HEK293 (cell line): Measurements from ENCODE around the gene APOBEC4.
"Not testable (repeated sequence)": the region's sequence is repeated elsewhere in the genome, so short reads cannot be mapped to it uniquely, and the experiment has no call there.

ENCODE experiments used
- CTCF ChIA-PET: fragments of 350-600 bp; formaldehyde crosslinking; extraction: SDS; loops from one replicate; lab custom pipeline; 2021; ENCODE audit warnings: antibody characterized with exemption; lab: Yijun Ruan, JAX
- POLR2A ChIA-PET: fragments of 300-600 bp; formaldehyde crosslinking; extraction: SDS; loops from one replicate; lab custom pipeline; 2020; ENCODE audit warnings: antibody characterized with exemption, inconsistent platforms; lab: Yijun Ruan, JAX
- H3K27ac ChIP-seq: fragments of 200-500 bp; sonication (Bioruptor generic); 2 replicates; pipeline ENCODE4 v1.5.1; 2014; ENCODE audit warnings: low read depth, low read length, control low read depth, inconsistent platforms; ENCODE audit errors: extremely low read depth
- H3K36me3 ChIP-seq, 2 experiments: fragments of 200-500 bp in 1 of 2; sonication (Bioruptor generic) in 1 of 2; 1 replicate in 1 of 2; 2 replicates in 1 of 2; pipeline ENCODE4 v1.5.1; 2014 to 2017; ENCODE audit warnings: inconsistent platforms in 2 of 2, low read length in 2 of 2; ENCODE audit not compliant: control insufficient read depth in 2 of 2, insufficient read depth in 1 of 2
- H3K4me1 ChIP-seq: fragments of 200-500 bp; sonication (Bioruptor generic); 2 replicates; pipeline ENCODE4 v1.5.1; 2014; ENCODE audit warnings: mild to moderate bottlenecking, low read length, inconsistent platforms; ENCODE audit not compliant: control insufficient read depth, insufficient read depth
- H3K4me3 ChIP-seq: 2 replicates; pipeline ENCODE4 v1.5.1; 2011; ENCODE audit warnings: low read depth, mild to moderate bottlenecking, control low read depth, low read length, moderate library complexity
- H3K9me3 ChIP-seq: fragments of 200-500 bp; sonication (Bioruptor generic); 2 replicates; pipeline ENCODE4 v1.5.1; 2014; ENCODE audit warnings: low read depth, low read length, inconsistent platforms; ENCODE audit not compliant: control insufficient read depth, insufficient read depth
- BCL11B ChIP-seq: fragments of 450-650 bp; formaldehyde crosslinking; IDR thresholded peaks from 2 replicates; pipeline ENCODE4 v1.5.1; 2016; ENCODE audit warnings: low read depth, missing biosample characterization, missing genetic modification characterization
- HIC1 ChIP-seq: fragments of 450-650 bp; formaldehyde crosslinking; IDR thresholded peaks from 2 replicates; pipeline ENCODE4 v1.5.1; 2016; ENCODE audit warnings: missing biosample characterization, missing genetic modification characterization
- SP7 ChIP-seq: fragments of 450-650 bp; formaldehyde crosslinking; IDR thresholded peaks from 2 replicates; pipeline ENCODE4 v1.5.1; 2016; ENCODE audit warnings: missing biosample characterization, missing genetic modification characterization
- ZBTB17 ChIP-seq: fragments of 450-650 bp; formaldehyde crosslinking; IDR thresholded peaks from 2 replicates; pipeline ENCODE4 v1.5.1; 2016; ENCODE audit warnings: missing biosample characterization, missing genetic modification characterization
- ZNF140 ChIP-seq: fragments of 450-650 bp; formaldehyde crosslinking; IDR thresholded peaks from 2 replicates; pipeline ENCODE4 v1.5.1; 2016; ENCODE audit warnings: missing biosample characterization, missing genetic modification characterization
- ZNF146 ChIP-seq: fragments of 450-650 bp; formaldehyde crosslinking; IDR thresholded peaks from 2 replicates; pipeline ENCODE4 v1.5.1; 2016; ENCODE audit warnings: missing biosample characterization, missing genetic modification characterization
- ZNF280D ChIP-seq: fragments of 450-650 bp; formaldehyde crosslinking; IDR thresholded peaks from 2 replicates; pipeline ENCODE4 v1.5.1; 2016; ENCODE audit warnings: missing biosample characterization, missing genetic modification characterization
- ZNF416 ChIP-seq: fragments of 450-650 bp; formaldehyde crosslinking; IDR thresholded peaks from 2 replicates; pipeline ENCODE4 v1.5.1; 2016; ENCODE audit warnings: missing biosample characterization, missing genetic modification characterization
- ZNF580 ChIP-seq: fragments of 450-650 bp; formaldehyde crosslinking; IDR thresholded peaks from 2 replicates; pipeline ENCODE4 v1.5.1; 2016; ENCODE audit warnings: missing biosample characterization, missing genetic modification characterization
- ZNF585B ChIP-seq: fragments of 450-650 bp; formaldehyde crosslinking; IDR thresholded peaks from 2 replicates; pipeline ENCODE4 v1.5.1; 2016; ENCODE audit warnings: missing biosample characterization, missing genetic modification characterization
- ZNF596 ChIP-seq: fragments of 450-650 bp; IDR thresholded peaks from 2 replicates; pipeline ENCODE4 v1.5.0; 2018; ENCODE audit warnings: missing biosample characterization, mild to moderate bottlenecking, missing genetic modification characterization, moderate library complexity
- ZNF654 ChIP-seq: fragments of 450-650 bp; formaldehyde crosslinking; IDR thresholded peaks from 2 replicates; pipeline ENCODE4 v1.5.1; 2016; ENCODE audit warnings: low read depth, missing biosample characterization, missing genetic modification characterization
- ZNF768 ChIP-seq: fragments of 450-650 bp; formaldehyde crosslinking; IDR thresholded peaks from 2 replicates; pipeline ENCODE4 v1.5.1; 2018; ENCODE audit warnings: missing biosample characterization, mild to moderate bottlenecking, missing genetic modification characterization
- ZSCAN4 ChIP-seq: fragments of 450-650 bp; formaldehyde crosslinking; IDR thresholded peaks from 2 replicates; pipeline ENCODE4 v1.5.1; 2017; ENCODE audit warnings: missing biosample characterization, missing genetic modification characterization
- TF ChIP-seq, protein P1 (sequence below): fragments of 450-650 bp; formaldehyde crosslinking; IDR thresholded peaks from 2 replicates; pipeline ENCODE4 v1.5.1; 2016; ENCODE audit warnings: missing biosample characterization, missing genetic modification characterization
- TF ChIP-seq, protein P2 (sequence below): fragments of 450-650 bp; formaldehyde crosslinking; IDR thresholded peaks from 2 replicates; pipeline ENCODE4 v1.5.1; 2016; ENCODE audit warnings: missing biosample characterization, missing genetic modification characterization
- TF ChIP-seq, protein P3 (sequence below): fragments of 450-650 bp; formaldehyde crosslinking; IDR thresholded peaks from 2 replicates; pipeline ENCODE4 v1.5.1; 2016; ENCODE audit warnings: missing biosample characterization, missing genetic modification characterization

The APOBEC4 gene

GRCh38 chr1:183685112-183685713, 32.1 kb upstream of the APOBEC4 start:
- ChIA-PET POLR2A (interaction anchor here (0.8 kb wide), 1 partner anchor 30 kb away, joined by 3 read pairs; no protein-coding TSS in a partner anchor), CTCF (interaction anchor here (0.6 to 6.8 kb wide), 42 partner anchors 9 to 1247 kb away, joined by 3 to 93 read pairs (median 4); partner anchors contain the start of gene APOBEC4)
- no peak overlapping the region for H3K4me3 ChIP-seq
- TF ChIP-seq ZNF768 (tag by site-specific recombination): no peak
- TF ChIP-seq ZNF654 (tag by site-specific recombination): peak; percentile 77
- TF ChIP-seq, protein P1, sequence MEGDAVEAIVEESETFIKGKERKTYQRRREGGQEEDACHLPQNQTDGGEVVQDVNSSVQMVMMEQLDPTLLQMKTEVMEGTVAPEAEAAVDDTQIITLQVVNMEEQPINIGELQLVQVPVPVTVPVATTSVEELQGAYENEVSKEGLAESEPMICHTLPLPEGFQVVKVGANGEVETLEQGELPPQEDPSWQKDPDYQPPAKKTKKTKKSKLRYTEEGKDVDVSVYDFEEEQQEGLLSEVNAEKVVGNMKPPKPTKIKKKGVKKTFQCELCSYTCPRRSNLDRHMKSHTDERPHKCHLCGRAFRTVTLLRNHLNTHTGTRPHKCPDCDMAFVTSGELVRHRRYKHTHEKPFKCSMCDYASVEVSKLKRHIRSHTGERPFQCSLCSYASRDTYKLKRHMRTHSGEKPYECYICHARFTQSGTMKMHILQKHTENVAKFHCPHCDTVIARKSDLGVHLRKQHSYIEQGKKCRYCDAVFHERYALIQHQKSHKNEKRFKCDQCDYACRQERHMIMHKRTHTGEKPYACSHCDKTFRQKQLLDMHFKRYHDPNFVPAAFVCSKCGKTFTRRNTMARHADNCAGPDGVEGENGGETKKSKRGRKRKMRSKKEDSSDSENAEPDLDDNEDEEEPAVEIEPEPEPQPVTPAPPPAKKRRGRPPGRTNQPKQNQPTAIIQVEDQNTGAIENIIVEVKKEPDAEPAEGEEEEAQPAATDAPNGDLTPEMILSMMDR (tag by site-specific recombination): 0 out of 2 replicates have a peak, but pooled peaks have one; percentile 20
- TF ChIP-seq ZNF580 (tag by site-specific recombination): 0 out of 2 replicates have a peak, but pooled peaks have one; percentile 19
- TF ChIP-seq, protein P2, sequence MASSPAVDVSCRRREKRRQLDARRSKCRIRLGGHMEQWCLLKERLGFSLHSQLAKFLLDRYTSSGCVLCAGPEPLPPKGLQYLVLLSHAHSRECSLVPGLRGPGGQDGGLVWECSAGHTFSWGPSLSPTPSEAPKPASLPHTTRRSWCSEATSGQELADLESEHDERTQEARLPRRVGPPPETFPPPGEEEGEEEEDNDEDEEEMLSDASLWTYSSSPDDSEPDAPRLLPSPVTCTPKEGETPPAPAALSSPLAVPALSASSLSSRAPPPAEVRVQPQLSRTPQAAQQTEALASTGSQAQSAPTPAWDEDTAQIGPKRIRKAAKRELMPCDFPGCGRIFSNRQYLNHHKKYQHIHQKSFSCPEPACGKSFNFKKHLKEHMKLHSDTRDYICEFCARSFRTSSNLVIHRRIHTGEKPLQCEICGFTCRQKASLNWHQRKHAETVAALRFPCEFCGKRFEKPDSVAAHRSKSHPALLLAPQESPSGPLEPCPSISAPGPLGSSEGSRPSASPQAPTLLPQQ: no peak
- no peaks in the 10 kb centered on the region for H3K36me3 ChIP-seq
- no peak overlapping the region for H3K27ac ChIP-seq
- no peaks in the 10 kb centered on the region for H3K9me3 ChIP-seq
- H3K4me1 ChIP-seq: no peaks in the 10 kb centered on the region

- CTCF ChIA-PET, H3K9me3 ChIP-seq, H3K4me3 ChIP-seq, H3K4me1 ChIP-seq, H3K27ac ChIP-seq, H3K36me3 ChIP-seq, POLR2A ChIA-PET: not testable (repeated sequence)
- TF ChIP-seq ZNF146 (tag by site-specific recombination): peak; percentile 75
These were observed 26.2 kb upstream of the APOBEC4 start for GRCh38 chr1:183679363-183679762.

GRCh38 chr1:183678819-183679218, 25.7 kb upstream of the APOBEC4 start:
- CTCF ChIA-PET: no interaction called here
- Histone ChIP-seq H3K27ac (no peak overlapping the region), H3K4me1 (no peaks in the 10 kb centered on the region), H3K36me3 (no peaks in the 10 kb centered on the region), H3K4me3 (no peak overlapping the region), H3K9me3 (no peaks in the 10 kb centered on the region)
- TF ChIP-seq ZNF596 (tag by site-specific recombination): no peak
- TF ChIP-seq ZNF585B: no peak
- TF ChIP-seq ZBTB17 (tag by site-specific recombination): no peak
- TF ChIP-seq, protein P3, sequence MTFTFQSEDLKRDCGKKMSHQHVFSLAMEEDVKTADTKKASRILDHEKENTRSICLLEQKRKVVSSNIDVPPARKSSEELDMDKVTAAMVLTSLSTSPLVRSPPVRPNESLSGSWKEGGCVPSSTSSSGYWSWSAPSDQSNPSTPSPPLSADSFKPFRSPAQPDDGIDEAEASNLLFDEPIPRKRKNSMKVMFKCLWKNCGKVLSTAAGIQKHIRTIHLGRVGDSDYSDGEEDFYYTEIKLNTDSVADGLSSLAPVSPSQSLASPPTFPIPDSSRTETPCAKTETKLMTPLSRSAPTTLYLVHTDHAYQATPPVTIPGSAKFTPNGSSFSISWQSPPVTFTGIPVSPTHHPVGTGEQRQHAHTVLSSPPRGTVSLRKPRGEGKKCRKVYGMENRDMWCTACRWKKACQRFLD (tag by site-specific recombination): no peak
- no peak for TF ChIP-seq HIC1 (tag by site-specific recombination)
- TF ChIP-seq ZNF416 (tag by site-specific recombination): no peak
- no peak for TF ChIP-seq ZNF140 (tag by site-specific recombination)
- TF ChIP-seq SP7 (tag by site-specific recombination): no peak
- no peak for TF ChIP-seq BCL11B (tag by site-specific recombination)
- no peak for TF ChIP-seq ZSCAN4 (tag by site-specific recombination)
- no peak for TF ChIP-seq ZNF280D (tag by site-specific recombination)
- POLR2A ChIA-PET: no interaction called here
